ENCODE measurements around the gene SLC12A7.

Gene SLC12A7

DNA sequence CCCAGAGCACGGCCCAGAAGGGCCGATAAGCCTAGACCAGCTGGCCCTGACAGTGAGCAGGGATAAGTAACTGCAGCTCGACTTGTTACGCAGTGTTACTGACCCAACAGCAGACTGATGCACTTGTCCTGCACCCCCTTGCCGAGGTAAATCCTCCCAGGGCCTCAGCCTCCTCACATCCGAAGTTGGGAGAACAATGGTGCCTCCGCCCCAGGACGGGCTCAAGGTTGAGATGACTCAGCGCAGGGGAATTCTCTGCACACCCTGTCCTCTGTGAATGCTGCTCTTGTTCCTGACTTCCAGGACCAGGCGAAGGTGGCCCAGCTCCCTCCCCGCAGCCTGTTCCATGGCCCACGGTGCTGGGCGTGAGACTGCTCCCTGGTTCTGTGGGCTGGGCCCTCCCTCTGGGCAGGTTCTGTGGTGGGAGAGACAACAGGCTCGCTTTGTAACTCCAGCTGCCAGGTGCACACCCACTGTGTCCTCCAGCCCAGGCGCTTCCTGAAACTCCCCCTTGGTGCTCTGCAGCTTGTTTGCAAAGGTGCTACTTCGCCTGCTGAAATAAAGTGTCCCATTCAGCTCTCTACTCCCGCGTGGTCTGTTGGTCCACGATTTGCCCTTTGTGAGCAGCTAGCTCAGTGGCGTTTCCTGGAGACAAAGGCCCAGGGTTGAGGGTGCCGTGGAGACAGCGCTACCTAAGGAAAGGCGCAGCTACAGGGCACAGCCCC, 49.4 kb upstream of the SLC12A7 start:
- H3K4me1 ChIP-seq (ENCODE audit: control insufficient read depth, insufficient read depth, low read length): no peaks in the 10 kb centered on the region
- CTCF ChIA-PET: interaction anchor here (0.7 to 2.7 kb wide), 8 partner anchors 8 to 483 kb away, joined by 3 to 15 read pairs (median 4); no protein-coding TSS in a partner anchor
- no peaks in the 10 kb centered on the region for H3K9me3 ChIP-seq (ENCODE audit: control insufficient read depth, insufficient read depth, low read depth, low read length)
- H3K4me3 ChIP-seq (ENCODE audit: low read depth, low read length): no peak overlapping the region
- H3K27ac ChIP-seq (ENCODE audit: extremely low read depth, low read depth, low read length): no peak overlapping the region
- no peaks in the 10 kb centered on the region for H3K36me3 ChIP-seq (ENCODE audit: control insufficient read depth in 2 of 2, insufficient read depth in 1 of 2, low read length in 2 of 2)
- POLR2A ChIA-PET: no interaction called here
- TF ChIP-seq EGR2 (tag by site-specific recombination; IDR thresholded peaks at IDR 0.05; ENCODE audit: low read depth) (peak; percentile 76), ZFHX2 (tag by site-specific recombination; conservative IDR thresholded peaks at IDR 0.05) (peak; percentile 47), SP7 (tag by site-specific recombination; IDR thresholded peaks at IDR 0.05) (no peak), ZNF830 (tag by site-specific recombination; IDR thresholded peaks at IDR 0.05; ENCODE audit: low read depth) (no peak), ZNF645 (tag by site-specific recombination; IDR thresholded peaks at IDR 0.05) (no peak), KLF1 (tag by site-specific recombination; IDR thresholded peaks at IDR 0.05) (0 out of 2 replicates have a peak, but pooled peaks have one; percentile 14), ZNF23 (tag by site-specific recombination; IDR thresholded peaks at IDR 0.05; ENCODE audit: borderline replicate concordance) (no peak), ZNF626 (tag by site-specific recombination; IDR thresholded peaks at IDR 0.05) (no peak), ZNF202 (tag by site-specific recombination; IDR thresholded peaks at IDR 0.05; ENCODE audit: borderline replicate concordance) (no peak), ZNF639 (tag by site-specific recombination; IDR thresholded peaks at IDR 0.05) (no peak), ZNF549 (tag by site-specific recombination; IDR thresholded peaks at IDR 0.05) (no peak), ZBTB44 (tag by site-specific recombination; IDR thresholded peaks at IDR 0.05) (no peak), ZBTB8A (tag by site-specific recombination; IDR thresholded peaks at IDR 0.05) (peak; percentile 25; the same call in 1 of the 2 replicates), RBAK (tag by site-specific recombination; IDR thresholded peaks at IDR 0.05) (peak; percentile 78), ZNF223 (tag by site-specific recombination; IDR thresholded peaks at IDR 0.05) (peak; percentile 92)
- TF ChIP-seq, protein P1, sequence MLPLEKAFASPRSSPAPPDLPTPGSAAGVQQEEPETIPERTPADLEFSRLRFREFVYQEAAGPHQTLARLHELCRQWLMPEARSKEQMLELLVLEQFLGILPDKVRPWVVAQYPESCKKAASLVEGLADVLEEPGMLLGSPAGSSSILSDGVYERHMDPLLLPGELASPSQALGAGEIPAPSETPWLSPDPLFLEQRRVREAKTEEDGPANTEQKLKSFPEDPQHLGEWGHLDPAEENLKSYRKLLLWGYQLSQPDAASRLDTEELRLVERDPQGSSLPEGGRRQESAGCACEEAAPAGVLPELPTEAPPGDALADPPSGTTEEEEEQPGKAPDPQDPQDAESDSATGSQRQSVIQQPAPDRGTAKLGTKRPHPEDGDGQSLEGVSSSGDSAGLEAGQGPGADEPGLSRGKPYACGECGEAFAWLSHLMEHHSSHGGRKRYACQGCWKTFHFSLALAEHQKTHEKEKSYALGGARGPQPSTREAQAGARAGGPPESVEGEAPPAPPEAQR (tag by site-specific recombination; IDR thresholded peaks at IDR 0.05): no peak
- TF ChIP-seq, protein P2, sequence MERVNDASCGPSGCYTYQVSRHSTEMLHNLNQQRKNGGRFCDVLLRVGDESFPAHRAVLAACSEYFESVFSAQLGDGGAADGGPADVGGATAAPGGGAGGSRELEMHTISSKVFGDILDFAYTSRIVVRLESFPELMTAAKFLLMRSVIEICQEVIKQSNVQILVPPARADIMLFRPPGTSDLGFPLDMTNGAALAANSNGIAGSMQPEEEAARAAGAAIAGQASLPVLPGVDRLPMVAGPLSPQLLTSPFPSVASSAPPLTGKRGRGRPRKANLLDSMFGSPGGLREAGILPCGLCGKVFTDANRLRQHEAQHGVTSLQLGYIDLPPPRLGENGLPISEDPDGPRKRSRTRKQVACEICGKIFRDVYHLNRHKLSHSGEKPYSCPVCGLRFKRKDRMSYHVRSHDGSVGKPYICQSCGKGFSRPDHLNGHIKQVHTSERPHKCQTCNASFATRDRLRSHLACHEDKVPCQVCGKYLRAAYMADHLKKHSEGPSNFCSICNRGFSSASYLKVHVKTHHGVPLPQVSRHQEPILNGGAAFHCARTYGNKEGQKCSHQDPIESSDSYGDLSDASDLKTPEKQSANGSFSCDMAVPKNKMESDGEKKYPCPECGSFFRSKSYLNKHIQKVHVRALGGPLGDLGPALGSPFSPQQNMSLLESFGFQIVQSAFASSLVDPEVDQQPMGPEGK (tag by site-specific recombination; IDR thresholded peaks at IDR 0.05): no peak
